Measurements from ENCODE around the gene ZNF366. TPM values are rescaled to one million over a fixed set of nuclear protein-coding genes. Genes with fewer than 3 reads are reported as not detected.

ZNF366 gene
- total RNA-seq, 1 donor from 2014 or later: 8.1 TPM

GRCh38 chr5:72448368-72448767, 58.8 kb downstream of the ZNF366 start:
- H3K27ac ChIP-seq (replicated peaks): no peak overlapping the region
- intact Hi-C loops (cut with micrococcal nuclease): no loop called here
- peaks cover 8% of the 10 kb centered on the region for H3K36me3 ChIP-seq
- H3K9me3 ChIP-seq (replicated peaks): no peaks in the 10 kb centered on the region
- peaks cover 72% of the 10 kb centered on the region for H3K4me1 ChIP-seq
- TF ChIP-seq, protein P1, sequence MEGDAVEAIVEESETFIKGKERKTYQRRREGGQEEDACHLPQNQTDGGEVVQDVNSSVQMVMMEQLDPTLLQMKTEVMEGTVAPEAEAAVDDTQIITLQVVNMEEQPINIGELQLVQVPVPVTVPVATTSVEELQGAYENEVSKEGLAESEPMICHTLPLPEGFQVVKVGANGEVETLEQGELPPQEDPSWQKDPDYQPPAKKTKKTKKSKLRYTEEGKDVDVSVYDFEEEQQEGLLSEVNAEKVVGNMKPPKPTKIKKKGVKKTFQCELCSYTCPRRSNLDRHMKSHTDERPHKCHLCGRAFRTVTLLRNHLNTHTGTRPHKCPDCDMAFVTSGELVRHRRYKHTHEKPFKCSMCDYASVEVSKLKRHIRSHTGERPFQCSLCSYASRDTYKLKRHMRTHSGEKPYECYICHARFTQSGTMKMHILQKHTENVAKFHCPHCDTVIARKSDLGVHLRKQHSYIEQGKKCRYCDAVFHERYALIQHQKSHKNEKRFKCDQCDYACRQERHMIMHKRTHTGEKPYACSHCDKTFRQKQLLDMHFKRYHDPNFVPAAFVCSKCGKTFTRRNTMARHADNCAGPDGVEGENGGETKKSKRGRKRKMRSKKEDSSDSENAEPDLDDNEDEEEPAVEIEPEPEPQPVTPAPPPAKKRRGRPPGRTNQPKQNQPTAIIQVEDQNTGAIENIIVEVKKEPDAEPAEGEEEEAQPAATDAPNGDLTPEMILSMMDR (IDR thresholded peaks at IDR 0.05; ENCODE audit: borderline replicate concordance): no peak
- H3K27me3 ChIP-seq (ENCODE audit: low read depth): no peaks in the 10 kb centered on the region
- H3K4me3 ChIP-seq: no peak overlapping the region
- no peak for DNase-seq

DNA sequence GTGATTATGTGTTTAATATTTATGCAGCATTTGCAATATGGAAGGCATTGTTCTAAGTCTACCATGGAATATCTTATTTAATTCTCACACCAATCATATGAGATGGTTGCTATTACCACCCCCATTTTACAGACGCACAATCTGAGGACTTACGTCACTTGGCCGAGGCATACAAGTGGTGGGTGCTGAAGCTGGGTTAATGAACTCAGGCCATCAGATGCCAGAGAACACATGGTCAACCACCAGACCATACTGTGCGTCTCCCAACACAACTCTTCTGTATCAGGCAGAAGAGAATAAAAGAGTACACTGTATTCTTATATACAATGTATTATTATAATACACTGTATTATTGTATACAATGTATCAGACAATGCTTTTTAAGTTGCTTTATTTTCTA, 59.5 kb downstream of the ZNF366 start:
- Histone ChIP-seq H3K27ac (replicated peaks) (no peak overlapping the region), H3K9me3 (replicated peaks) (no peaks in the 10 kb centered on the region), H3K4me1 (peaks cover 67% of the 10 kb centered on the region), H3K36me3 (peaks cover 13% of the 10 kb centered on the region), H3K4me3 (no peak overlapping the region), H3K27me3 (ENCODE audit: low read depth) (no peaks in the 10 kb centered on the region)
- TF ChIP-seq, protein P1 (IDR thresholded peaks at IDR 0.05; ENCODE audit: borderline replicate concordance): no peak
- intact Hi-C loops (cut with micrococcal nuclease): no loop called here
- no peak for DNase-seq

DNA sequence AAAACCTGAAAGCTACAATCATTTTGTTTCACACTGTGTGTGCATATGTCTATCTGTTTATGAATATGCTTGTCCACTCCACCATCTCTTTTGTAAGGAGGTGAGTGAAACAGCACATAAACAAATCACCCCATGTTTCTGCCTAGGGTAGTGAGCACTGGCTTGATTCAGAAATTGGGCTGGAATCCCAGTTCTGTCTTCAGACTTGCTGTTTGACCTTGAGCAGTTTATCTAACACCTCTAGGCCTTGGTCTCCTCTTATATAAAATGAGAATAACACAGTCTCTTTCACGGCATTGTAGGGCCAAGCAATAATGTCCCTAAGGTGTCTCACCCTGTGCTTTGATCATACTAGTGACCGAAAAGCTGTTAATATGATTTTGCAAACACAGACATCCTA, 61.2 kb downstream of the ZNF366 start:
- no peaks in the 10 kb centered on the region for H3K27me3 ChIP-seq (ENCODE audit: low read depth)
- intact Hi-C loops (cut with micrococcal nuclease): no loop called here
- H3K4me3 ChIP-seq: no peak overlapping the region
- H3K36me3 ChIP-seq: peaks cover 13% of the 10 kb centered on the region
- no peak for DNase-seq
- no peaks in the 10 kb centered on the region for H3K9me3 ChIP-seq (replicated peaks)
- peak overlapping the region; percentile 58 for H3K27ac ChIP-seq (replicated peaks)
- H3K4me1 ChIP-seq: peaks cover 64% of the 10 kb centered on the region
- TF ChIP-seq, protein P1 (IDR thresholded peaks at IDR 0.05; ENCODE audit: borderline replicate concordance): no peak

DNA sequence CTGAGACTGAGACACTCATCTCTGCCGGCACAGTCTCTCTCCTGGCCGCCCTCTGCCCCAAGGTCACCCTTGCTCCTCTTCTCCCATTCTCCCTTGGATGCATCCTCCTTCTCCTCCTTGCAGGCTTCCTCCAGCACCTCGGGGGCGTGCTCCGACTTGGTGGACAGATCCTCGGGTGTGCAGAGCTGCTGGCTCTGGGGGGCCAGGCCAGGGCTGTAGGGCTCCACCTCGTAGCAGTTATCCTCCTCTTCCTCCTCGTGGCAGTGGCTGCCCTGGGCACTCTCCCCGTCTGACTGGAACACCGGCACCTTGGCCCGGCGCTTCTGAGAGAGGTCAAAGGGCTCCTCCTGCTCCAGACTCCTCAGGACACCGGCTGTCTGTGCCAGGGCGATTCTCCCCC, 63.3 kb downstream of the ZNF366 start:
- H3K4me1 ChIP-seq: peaks cover 66% of the 10 kb centered on the region
- TF ChIP-seq, protein P1 (IDR thresholded peaks at IDR 0.05; ENCODE audit: borderline replicate concordance): no peak
- H3K27me3 ChIP-seq (ENCODE audit: low read depth): no peaks in the 10 kb centered on the region
- no peaks in the 10 kb centered on the region for H3K9me3 ChIP-seq (replicated peaks)
- H3K36me3 ChIP-seq: peaks cover 13% of the 10 kb centered on the region
- no peak overlapping the region for H3K27ac ChIP-seq (replicated peaks)
- no peak overlapping the region for H3K4me3 ChIP-seq
- intact Hi-C loops (cut with micrococcal nuclease): no loop called here
- no peak for DNase-seq

- intact Hi-C loops (cut with micrococcal nuclease): no loop called here
- TF ChIP-seq, protein P1 (IDR thresholded peaks at IDR 0.05; ENCODE audit: borderline replicate concordance): no peak
- H3K27ac ChIP-seq (replicated peaks): peak overlapping the region; percentile 63
- H3K4me3 ChIP-seq: no peak overlapping the region
- H3K4me1 ChIP-seq: peaks cover 66% of the 10 kb centered on the region
- no peak for DNase-seq
- no peaks in the 10 kb centered on the region for H3K27me3 ChIP-seq (ENCODE audit: low read depth)
- H3K9me3 ChIP-seq (replicated peaks): no peaks in the 10 kb centered on the region
- peaks cover 10% of the 10 kb centered on the region for H3K36me3 ChIP-seq
Observed at GRCh38 chr5:72441862-72442540, 65.2 kb downstream of the ZNF366 start.

All from left ventricle myocardium inferior (tissue), 1 donor.